GOT3 (cell line): ENCODE measurements around the gene MAP3K3.

ENCODE experiments used
- DNase-seq: peaks from one replicate; lab custom pipeline; 2025; ENCODE audit warnings: mixed read lengths; lab: John Stamatoyannopoulos, UW

MAP3K3 gene

GRCh38 chr17:63621684-63622573, at the start of gene MAP3K3:
Gene MAP3K3 (plus strand): TSS chr17:63622417. CDS start chr17:63622760, 343 bp downstream.
- DNase-seq = peak; percentile 97

GRCh38 chr17:63573634-63574033, 48.6 kb upstream of the MAP3K3 start:
- no peak for DNase-seq

GRCh38 chr17:63578027-63578768, 44.0 kb upstream of the MAP3K3 start:
- DNase-seq = no peak

- DNase-seq = no peak
Observed at GRCh38 chr17:63578769-63579111, 43.5 kb upstream of the MAP3K3 start.

- DNase-seq = no peak
Observed at GRCh38 chr17:63579633-63580032, 42.6 kb upstream of the MAP3K3 start.

GRCh38 chr17:63587770-63588169, 34.4 kb upstream of the MAP3K3 start:
- no peak for DNase-seq

- DNase-seq = no peak
Observed at GRCh38 chr17:63588797-63589196, 33.4 kb upstream of the MAP3K3 start.

- DNase-seq = no peak
Observed at GRCh38 chr17:63589646-63590045, 32.6 kb upstream of the MAP3K3 start.

- no peak for DNase-seq
Observed at GRCh38 chr17:63592797-63593196, 29.4 kb upstream of the MAP3K3 start.

GRCh38 chr17:63595132-63595531, 27.1 kb upstream of the MAP3K3 start:
- no peak for DNase-seq

GRCh38 chr17:63596856-63597586, 25.2 kb upstream of the MAP3K3 start:
- no peak for DNase-seq

- DNase-seq = no peak
Observed at GRCh38 chr17:63598281-63598680, 23.9 kb upstream of the MAP3K3 start.

- DNase-seq = peak; percentile 47
Observed at GRCh38 chr17:63600569-63601438, 21.4 kb upstream of the MAP3K3 start, which contains the start of gene TACO1. Gene TACO1 (plus strand): TSS chr17:63600895. CDS start chr17:63601084, 189 bp downstream.

GRCh38 chr17:63601439-63602371, 20.5 kb upstream of the MAP3K3 start:
- DNase-seq = no peak

- DNase-seq = no peak
Observed at GRCh38 chr17:63609816-63610573, 12.2 kb upstream of the MAP3K3 start.

- DNase-seq = no peak
Observed at GRCh38 chr17:63610854-63611253, 11.4 kb upstream of the MAP3K3 start.

GRCh38 chr17:63611354-63611753, 10.9 kb upstream of the MAP3K3 start:
- DNase-seq = no peak

GRCh38 chr17:63613663-63614062, 8.6 kb upstream of the MAP3K3 start:
- DNase-seq = no peak

- DNase-seq = no peak
Observed at GRCh38 chr17:63621229-63621683, 961 bp upstream of the MAP3K3 start.
